Measurements from ENCODE around the gene OARD1.

OARD1 gene

DNA sequence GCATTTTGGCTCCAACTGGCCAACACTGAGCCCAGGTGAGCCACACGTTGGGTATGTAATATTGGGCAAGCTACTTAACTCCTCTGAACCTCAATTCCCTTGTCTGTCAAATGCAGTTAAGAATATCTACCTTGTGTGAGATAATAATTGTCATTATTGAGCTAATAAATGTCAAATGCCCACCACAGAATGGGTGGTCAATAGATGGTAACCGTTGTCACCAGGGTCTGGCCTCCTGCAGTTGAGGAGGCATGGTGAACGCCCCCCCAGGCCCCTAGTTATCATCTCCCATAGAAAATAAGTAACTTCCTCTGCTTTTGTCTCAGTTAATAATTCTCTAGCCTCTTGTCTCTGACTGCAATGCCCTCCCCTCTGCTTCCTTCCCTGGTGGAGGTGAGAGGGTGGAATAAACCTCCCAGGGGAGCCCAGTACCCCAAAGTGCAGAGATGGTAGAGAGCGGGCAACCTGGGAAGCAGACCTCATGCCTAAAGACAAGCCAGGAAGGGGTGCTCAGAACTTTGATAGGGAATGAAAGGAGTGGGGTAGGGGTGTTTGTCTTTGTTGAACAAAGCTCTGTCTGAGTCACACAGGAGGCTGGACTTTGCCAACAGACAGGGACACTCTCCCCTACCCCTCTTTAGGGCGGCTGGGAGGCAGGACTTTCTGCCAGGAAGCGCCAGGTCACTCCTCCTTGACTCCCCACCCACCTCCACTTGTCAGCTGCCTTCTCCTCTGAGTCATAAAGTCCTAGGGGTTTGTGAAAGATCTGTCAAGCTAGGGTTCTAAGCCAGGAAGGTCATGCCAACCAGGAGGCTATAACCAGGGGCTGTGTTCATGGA is 31.8 kb downstream of the OARD1 start:
- in situ Hi-C loops (cut with MboI; ENCODE audit: low pct_unique_long_range_greater_than_20kb, low sequenced_read_pairs, unreplicated experiment) = no loop called here
- DNase-seq (ENCODE audit: low spot score) = no peak
- TF ChIP-seq CTCF (IDR thresholded peaks at IDR 0.05; ENCODE audit: extremely low read depth, insufficient read depth, missing control alignments) = no peak

DNA sequence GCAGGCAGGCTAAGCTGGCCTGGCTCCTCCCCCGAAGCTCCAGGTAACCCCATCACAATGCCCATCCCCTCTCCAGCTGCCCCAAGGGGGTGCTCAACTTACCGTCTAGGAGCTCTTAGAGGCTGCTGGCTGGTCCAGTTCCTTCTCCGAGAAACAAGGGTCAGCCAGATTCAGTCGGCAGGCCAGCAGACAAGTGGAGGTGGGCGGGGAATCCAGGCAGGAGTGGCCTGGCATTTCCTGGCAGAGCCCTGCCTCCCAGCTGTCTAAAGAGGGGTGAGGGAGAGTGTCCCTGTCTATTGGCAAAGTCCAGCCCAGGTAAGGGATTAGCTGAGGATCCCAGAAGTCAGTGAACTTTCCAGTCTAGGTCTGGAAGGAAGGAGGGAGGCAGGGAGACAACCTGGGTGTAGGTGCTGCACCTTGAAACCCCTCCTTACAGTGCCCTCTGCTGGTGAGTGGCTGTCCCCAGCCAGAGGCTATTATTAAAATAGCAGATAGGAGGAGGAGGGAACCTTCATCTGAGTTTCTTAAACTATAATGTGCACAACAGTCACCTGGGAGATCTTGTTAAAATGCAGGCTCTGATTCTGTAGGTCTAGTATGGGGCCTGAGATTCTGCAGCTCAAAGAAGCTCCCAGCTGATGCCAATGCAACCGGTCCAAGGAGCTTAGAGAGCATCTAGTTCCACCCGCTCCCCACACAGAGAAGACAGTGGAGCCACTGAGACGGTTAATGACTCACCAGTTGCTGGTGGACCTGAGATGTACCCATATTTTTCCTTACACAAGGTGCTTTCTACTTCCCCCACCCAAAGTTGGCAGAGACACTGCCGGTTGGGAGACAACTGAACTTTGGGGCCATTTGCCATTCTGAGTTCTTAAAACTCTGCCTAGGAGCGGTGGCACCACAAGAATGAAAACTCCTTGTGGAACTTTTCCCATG is 32.8 kb downstream of the OARD1 start, which contains the start of gene UNC5CL:
Gene UNC5CL, minus strand, starts transcription at position 162 of the 939 bp plus-strand sequence. CDS start 4,147 bp downstream, outside the sequence.
- DNase-seq (ENCODE audit: low spot score) = peak; percentile 80
- peak; percentile 91 for TF ChIP-seq CTCF (IDR thresholded peaks at IDR 0.05; ENCODE audit: extremely low read depth, insufficient read depth, missing control alignments)
- in situ Hi-C loops (cut with MboI; ENCODE audit: low pct_unique_long_range_greater_than_20kb, low sequenced_read_pairs, unreplicated experiment) = no loop called here

- DNase-seq (ENCODE audit: low spot score) = no peak
- TF ChIP-seq CTCF (IDR thresholded peaks at IDR 0.05; ENCODE audit: extremely low read depth, insufficient read depth, missing control alignments) = no peak
- in situ Hi-C loops (cut with MboI; ENCODE audit: low pct_unique_long_range_greater_than_20kb, low sequenced_read_pairs, unreplicated experiment) = no loop called here
Observed at GRCh38 chr6:41038205-41038604, 34.0 kb downstream of the OARD1 start.

- in situ Hi-C loops (cut with MboI; ENCODE audit: low pct_unique_long_range_greater_than_20kb, low sequenced_read_pairs, unreplicated experiment) = no loop called here
- DNase-seq (ENCODE audit: low spot score) = no peak
- TF ChIP-seq CTCF (IDR thresholded peaks at IDR 0.05; ENCODE audit: extremely low read depth, insufficient read depth, missing control alignments) = no peak
Observed at GRCh38 chr6:41037107-41037900, 34.9 kb downstream of the OARD1 start.

- in situ Hi-C loops (cut with MboI; ENCODE audit: low pct_unique_long_range_greater_than_20kb, low sequenced_read_pairs, unreplicated experiment) = no loop called here
- TF ChIP-seq CTCF (IDR thresholded peaks at IDR 0.05; ENCODE audit: extremely low read depth, insufficient read depth, missing control alignments) = no peak
Observed at GRCh38 chr6:41036601-41037000, 35.6 kb downstream of the OARD1 start.

DNA sequence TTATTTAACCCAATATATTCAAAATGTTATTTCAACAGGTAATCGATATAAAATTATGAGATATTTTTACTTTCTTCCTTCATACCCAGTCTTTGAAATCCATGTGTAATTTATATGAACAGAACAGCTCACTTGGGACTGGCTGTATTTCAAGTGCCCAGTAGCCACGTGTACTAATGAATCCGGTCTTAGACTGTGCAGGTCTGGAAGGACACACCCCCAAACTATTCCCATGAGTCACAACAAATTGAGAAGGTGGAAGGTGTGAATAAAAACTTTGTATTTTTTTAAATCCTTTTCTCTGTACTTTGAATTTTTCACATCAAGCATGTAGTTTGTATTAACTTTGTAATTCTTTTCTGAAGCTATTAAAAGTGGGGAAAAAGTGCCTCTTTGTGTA is 36.0 kb downstream of the OARD1 start:
- in situ Hi-C loops (cut with MboI; ENCODE audit: low pct_unique_long_range_greater_than_20kb, low sequenced_read_pairs, unreplicated experiment) = no loop called here
- no peak for DNase-seq (ENCODE audit: low spot score)

More at GRCh38 chr6:41036601-41037000, 35.6 kb downstream of the OARD1 start:
- DNase-seq (ENCODE audit: low spot score) = no peak

More for the DNA sequence above, 36.0 kb downstream of the OARD1 start:
- no peak for TF ChIP-seq CTCF (IDR thresholded peaks at IDR 0.05; ENCODE audit: extremely low read depth, insufficient read depth, missing control alignments)

All from GM13977 (cell line).